Cardiac muscle cell (in vitro differentiated cells and primary cell): ENCODE measurements around the gene VKORC1. TPM values are rescaled to one million over a fixed set of nuclear protein-coding genes. Genes with fewer than 3 reads are reported as not detected.

ENCODE experiments used
- DNase-seq, 2 donors: peaks; one replicate each; pipeline versions ENCODE4 v3.0.0 to v3.0.0-alpha.2; 2010 to 2017; ENCODE audit warnings: low read depth in 1 of 2, low spot score in 1 of 2
- H3K27ac ChIP-seq: fragments of 200-600 bp; sonication (generic); 2 replicates; pipeline ENCODE4 v1.5.1; 2016
- H3K27me3 ChIP-seq: fragments of 200-600 bp; sonication (generic); 2 replicates; pipeline ENCODE4 v1.6.0; 2016; ENCODE audit warnings: control low read depth
- H3K36me3 ChIP-seq: fragments of 200-600 bp; sonication (generic); 2 replicates; pipeline ENCODE4 v1.5.1; 2016; ENCODE audit warnings: control low read depth
- H3K4me1 ChIP-seq: fragments of 200-600 bp; sonication (generic); 2 replicates; pipeline ENCODE4 v1.8.1; 2017; ENCODE audit warnings: low read depth, mild to moderate bottlenecking, mixed run types
- H3K4me3 ChIP-seq: fragments of 200-600 bp; sonication (generic); 2 replicates; pipeline ENCODE4 v1.5.1; 2016; ENCODE audit warnings: mild to moderate bottlenecking
- H3K9me3 ChIP-seq: fragments of 200-600 bp; sonication (generic); 2 replicates; pipeline ENCODE4 v1.5.1; 2017; ENCODE audit warnings: low read depth, mild to moderate bottlenecking, control low read depth
- polyA plus RNA-seq: library from polyadenylated mRNA; unstranded; fragments of >200 nt; fragmentation: Nextera tagmentation; extraction: Ambion mirVana; gene quantifications from 2 replicates; pipeline ENCODE4 v1.2.1, GENCODE V29; 2016
- total RNA-seq: library from RNA; depleted of rRNA; stranded (reverse); fragments of >200 nt; gene quantifications from 2 replicates; pipeline ENCODE4 v1.2.3, GENCODE V29; 2016
- TF ChIP-seq, protein P1 (sequence below): IDR thresholded peaks from 2 replicates; pipeline ENCODE4 v1.5.1; 2012; ENCODE audit warnings: low read depth, mild to moderate bottlenecking, low read length

Gene VKORC1
- total and polyA plus RNA-seq, 2 experiments from 2014 or later = 146 to 161 TPM

DNA sequence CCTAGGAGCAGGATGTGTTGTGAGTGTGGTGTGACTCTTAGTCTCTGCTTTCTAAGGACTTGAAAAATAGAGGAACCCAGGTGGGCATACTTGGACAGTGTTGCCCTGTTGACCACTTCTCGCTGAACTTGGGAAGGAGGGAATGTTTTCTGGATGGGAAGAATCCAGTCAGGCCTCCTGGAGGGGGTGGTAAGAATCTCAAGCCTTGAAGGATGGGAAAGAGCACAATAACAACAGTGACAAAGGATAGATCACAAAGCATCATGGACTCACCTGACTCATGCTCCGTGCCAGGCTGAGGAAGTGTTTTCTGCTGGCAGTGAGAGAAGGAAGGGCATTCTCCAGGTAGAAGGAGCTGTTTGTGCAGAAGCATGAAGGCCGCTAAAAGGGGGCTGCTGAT is 31.2 kb upstream of the VKORC1 start:
- H3K36me3 ChIP-seq = peaks cover 32% of the 10 kb centered on the region
- no peak for DNase-seq

DNA sequence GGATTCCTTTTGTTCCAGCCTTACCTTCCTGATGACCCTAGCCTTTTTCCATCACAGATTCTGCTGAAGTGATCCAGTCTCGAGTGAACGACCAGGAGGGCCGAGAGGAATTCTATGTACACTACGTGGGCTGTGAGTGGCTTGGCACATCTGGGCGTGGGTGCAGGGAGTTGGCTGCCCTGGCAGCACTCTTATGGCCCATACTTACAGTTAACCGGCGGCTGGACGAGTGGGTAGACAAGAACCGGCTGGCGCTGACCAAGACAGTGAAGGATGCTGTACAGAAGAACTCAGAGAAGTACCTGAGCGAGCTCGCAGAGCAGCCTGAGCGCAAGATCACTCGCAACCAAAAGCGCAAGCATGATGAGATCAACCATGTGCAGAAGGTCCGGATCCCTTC is 25.5 kb upstream of the VKORC1 start:
- Histone ChIP-seq H3K9me3 (no peaks in the 10 kb centered on the region), H3K4me1 (peaks cover 7% of the 10 kb centered on the region), H3K36me3 (peaks cover 31% of the 10 kb centered on the region), H3K27ac (no peak overlapping the region), H3K27me3 (no peaks in the 10 kb centered on the region), H3K4me3 (no peak overlapping the region)
- TF ChIP-seq, protein P1, sequence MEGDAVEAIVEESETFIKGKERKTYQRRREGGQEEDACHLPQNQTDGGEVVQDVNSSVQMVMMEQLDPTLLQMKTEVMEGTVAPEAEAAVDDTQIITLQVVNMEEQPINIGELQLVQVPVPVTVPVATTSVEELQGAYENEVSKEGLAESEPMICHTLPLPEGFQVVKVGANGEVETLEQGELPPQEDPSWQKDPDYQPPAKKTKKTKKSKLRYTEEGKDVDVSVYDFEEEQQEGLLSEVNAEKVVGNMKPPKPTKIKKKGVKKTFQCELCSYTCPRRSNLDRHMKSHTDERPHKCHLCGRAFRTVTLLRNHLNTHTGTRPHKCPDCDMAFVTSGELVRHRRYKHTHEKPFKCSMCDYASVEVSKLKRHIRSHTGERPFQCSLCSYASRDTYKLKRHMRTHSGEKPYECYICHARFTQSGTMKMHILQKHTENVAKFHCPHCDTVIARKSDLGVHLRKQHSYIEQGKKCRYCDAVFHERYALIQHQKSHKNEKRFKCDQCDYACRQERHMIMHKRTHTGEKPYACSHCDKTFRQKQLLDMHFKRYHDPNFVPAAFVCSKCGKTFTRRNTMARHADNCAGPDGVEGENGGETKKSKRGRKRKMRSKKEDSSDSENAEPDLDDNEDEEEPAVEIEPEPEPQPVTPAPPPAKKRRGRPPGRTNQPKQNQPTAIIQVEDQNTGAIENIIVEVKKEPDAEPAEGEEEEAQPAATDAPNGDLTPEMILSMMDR = no peak
- no peak for DNase-seq

More for the DNA sequence above, 31.2 kb upstream of the VKORC1 start:
- TF ChIP-seq, protein P1 = no peak
- H3K9me3 ChIP-seq = no peaks in the 10 kb centered on the region
- no peaks in the 10 kb centered on the region for H3K27me3 ChIP-seq
- H3K27ac ChIP-seq = no peak overlapping the region
- H3K4me1 ChIP-seq = no peaks in the 10 kb centered on the region
- H3K4me3 ChIP-seq = no peak overlapping the region

DNA sequence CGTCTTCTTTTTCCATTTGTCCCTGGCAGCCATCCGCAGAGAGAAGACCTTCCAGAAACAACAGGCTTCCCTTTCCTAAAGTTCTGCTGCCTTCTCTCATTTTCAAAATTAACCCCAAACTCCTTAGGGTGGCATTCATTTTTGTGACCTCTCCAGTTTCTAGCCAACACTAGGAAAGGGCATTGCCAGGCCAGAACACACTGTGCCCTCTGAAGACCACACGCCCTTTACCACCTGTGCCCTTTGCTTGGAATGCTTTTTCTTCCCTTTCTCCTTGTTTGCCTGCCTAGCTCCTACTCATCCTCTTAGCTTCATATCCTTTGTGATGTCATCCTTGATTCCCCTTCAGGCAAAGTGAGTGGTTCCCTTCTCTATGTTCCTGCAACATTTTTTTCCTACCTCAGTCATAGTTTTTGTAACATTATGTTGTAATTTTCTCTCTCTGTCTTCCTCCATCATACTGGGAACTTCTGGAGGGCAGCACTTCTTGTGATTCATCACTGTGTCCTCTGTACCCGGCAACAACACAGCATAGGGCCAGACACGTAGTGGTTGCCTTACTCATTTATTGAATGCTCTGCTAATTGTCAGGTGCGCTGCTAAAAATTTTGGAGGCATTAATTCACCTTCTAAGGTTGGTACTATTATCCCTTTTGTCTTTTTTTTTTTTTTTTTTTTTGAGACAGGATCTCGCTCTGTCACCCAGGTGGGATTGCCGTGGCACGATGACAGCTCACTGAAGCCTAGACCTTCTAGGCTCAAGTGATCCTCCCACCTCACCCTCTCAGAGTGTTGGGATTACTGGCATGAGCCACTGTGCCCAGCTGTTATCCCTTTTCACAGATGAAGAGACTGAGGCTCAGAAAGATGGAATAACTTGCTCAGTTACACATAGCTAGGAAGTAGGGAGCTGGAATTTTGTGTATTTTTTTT is 23.9 kb upstream of the VKORC1 start:
- no peaks in the 10 kb centered on the region for H3K9me3 ChIP-seq
- TF ChIP-seq, protein P1 = no peak
- H3K27ac ChIP-seq = peak overlapping the region; percentile 94
- H3K4me1 ChIP-seq = peaks cover 7% of the 10 kb centered on the region
- peak overlapping the region; percentile 96 for H3K4me3 ChIP-seq
- no peaks in the 10 kb centered on the region for H3K27me3 ChIP-seq
- H3K36me3 ChIP-seq = peaks cover 23% of the 10 kb centered on the region
- DNase-seq = peak in 1 of 2 donors; percentile 68

DNA sequence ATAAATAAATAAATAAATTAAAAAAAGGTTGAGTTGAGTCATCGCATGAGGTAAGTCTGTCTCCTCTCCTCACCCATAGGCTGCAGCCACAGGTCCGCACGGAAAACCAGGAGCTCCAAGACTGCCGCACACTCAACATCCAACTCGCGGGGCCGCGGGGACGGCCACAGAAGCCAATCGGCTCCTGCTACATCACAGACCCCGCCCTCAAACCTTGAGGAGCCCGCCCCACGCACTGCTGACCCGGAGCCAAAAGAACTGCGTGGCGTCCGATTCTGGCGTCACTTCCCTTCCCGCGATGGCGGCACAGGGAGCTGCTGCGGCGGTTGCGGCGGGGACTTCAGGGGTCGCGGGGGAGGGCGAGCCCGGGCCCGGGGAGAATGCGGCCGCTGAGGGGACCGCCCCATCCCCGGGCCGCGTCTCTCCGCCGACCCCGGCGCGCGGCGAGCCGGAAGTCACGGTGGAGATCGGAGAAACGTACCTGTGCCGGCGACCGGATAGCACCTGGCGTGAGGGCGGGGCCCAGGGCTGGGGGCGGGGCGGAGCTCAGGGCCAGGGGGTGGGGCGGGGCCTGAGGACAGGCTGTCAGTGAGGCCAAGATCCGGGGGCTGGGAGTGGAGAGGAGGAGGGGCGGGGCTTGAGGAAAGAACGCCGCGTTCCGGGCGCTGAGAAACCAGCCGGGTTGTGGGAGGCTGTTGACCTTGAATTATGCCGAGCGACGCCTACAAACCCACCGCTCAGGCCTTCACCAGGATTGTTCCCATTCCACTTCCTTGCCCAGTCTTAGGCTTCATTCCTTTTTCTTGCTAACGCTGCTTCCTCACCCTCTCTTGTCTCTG is 23.0 kb upstream of the VKORC1 start, which contains the start of gene KAT8:
Gene KAT8, plus strand, starts transcription at position 281 of the 839 bp plus-strand sequence. Its CDS starts 18 bp downstream, at position 299.
- TF ChIP-seq, protein P1 = no peak
- H3K36me3 ChIP-seq = peaks cover 23% of the 10 kb centered on the region

DNA sequence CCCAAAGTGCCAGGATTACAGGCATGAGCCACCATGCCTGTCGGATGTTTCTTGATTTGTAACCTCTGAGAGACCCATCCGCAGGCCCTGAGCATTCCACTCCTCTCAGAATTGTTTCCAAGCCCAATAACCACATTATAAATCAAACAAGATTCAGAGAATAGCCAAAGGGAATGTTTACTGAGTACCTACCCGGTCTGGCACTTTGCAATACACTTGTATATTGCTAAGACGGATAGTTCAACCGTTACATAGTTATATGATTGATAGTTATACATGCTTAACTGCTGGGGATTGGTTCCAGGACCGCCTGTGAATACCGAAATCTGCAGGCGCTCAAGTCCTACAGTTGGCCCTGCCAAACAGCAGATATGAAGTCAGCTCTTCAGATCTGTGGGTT is 19.9 kb upstream of the VKORC1 start:
- H3K27me3 ChIP-seq = no peaks in the 10 kb centered on the region
- peak overlapping the region; percentile 45 for H3K27ac ChIP-seq
- H3K4me1 ChIP-seq = peaks cover 7% of the 10 kb centered on the region
- no peak overlapping the region for H3K4me3 ChIP-seq
- no peaks in the 10 kb centered on the region for H3K9me3 ChIP-seq
- no peak for DNase-seq
- H3K36me3 ChIP-seq = peaks cover 28% of the 10 kb centered on the region
- TF ChIP-seq, protein P1 = no peak

More for the DNA sequence above, 23.0 kb upstream of the VKORC1 start, which contains the start of gene KAT8:
- H3K4me3 ChIP-seq = peak within 1 kb of the TSS; percentile 96
- no peaks in the 10 kb centered on the region for H3K27me3 ChIP-seq
- DNase-seq = peak; percentile 99
- peaks cover 7% of the 10 kb centered on the region for H3K4me1 ChIP-seq
- peak within 1 kb of the TSS; percentile 94 for H3K27ac ChIP-seq
- no peaks in the 10 kb centered on the region for H3K9me3 ChIP-seq
